RKO (cell line): ENCODE data around the gene SP100.

Source experiments
- DNase-seq: peaks from one replicate; pipeline ENCODE4 v3.0.0-alpha.2; 2016; ENCODE audit warnings: low spot score

Gene SP100

DNA sequence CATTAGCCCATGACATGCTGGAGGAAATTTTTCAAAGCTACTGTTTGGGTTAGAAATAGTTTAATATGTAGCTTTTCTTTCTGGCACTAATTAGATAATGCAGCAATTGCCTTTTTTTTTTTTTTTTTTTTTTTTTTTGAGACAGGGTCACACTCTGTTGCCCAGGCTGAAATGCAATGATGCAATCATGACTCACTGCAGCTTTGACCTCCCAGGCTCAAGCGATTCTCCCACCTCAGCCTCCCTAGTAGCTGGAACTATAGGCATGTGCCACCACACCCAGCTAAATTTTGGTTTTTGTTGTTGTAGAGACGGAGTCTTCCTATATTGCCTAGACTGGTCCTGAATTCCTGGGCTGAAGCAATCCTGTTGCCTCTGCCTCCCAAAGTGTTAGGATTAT lies 136.2 kb downstream of the SP100 start:
- DNase-seq, result no peak

DNA sequence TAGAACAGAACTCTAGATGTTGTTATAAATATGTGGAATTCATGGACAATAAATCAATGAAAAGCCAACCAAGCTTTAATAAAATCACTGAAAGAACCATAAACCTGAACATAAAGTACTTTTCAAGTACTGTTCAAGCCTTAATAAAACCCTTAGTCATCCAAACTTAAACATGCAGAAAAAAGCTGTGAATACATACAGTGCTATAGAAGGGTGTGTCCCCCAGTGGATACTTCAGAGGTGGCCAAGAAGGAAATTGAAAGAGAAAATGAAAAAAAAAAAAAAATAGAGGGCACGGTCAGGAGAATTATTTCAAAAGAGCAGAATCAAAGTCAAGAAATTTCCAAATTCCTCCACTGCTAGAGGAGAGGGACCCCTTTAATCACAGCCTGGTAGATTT lies 141.1 kb downstream of the SP100 start:
- no peak for DNase-seq

- peak; percentile 24 for DNase-seq
Observed at GRCh38 chr2:230564805-230565779, 149.1 kb downstream of the SP100 start.

DNA sequence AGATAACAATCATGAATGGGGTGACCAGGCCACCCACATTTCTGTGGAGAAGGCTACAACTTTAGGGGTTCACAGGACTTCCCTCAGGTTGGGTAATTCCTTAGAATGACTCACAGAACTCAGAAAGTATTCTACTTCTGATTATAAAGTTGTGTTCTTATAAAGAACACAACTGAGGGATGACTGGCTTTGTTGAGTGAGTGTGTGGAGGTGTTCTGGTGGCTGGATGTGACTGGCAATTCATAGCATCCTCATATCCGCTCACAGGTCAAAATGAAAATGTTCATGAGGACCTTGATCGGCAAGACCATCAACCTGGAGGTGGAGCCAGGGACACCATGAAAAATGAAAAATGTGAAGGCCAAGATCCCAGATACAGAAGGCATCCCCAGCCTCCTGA lies 153.3 kb downstream of the SP100 start:
- no peak for DNase-seq

DNA sequence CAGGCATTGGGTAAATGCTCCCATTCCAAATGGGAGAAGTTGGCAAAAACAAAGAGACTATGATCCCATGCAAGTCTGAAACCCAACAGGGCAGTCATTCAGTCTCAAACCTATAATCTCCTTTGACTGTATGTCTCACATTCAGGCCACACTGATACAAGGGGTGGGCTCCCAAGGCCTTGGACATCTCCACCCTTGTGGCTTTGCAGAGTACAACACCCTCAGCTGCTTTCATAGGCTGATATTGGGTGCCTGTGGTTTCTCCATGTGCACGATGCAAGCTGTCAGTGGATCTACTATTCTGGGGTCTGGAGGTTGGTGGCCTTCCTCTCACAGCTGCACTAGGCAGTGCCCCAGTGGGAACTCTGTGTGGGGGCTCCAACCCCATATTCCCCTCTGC lies 155.0 kb downstream of the SP100 start:
- no peak for DNase-seq

GRCh38 chr2:230575642-230576324 lies 159.8 kb downstream of the SP100 start:
- DNase-seq, result peak; percentile 7

DNA sequence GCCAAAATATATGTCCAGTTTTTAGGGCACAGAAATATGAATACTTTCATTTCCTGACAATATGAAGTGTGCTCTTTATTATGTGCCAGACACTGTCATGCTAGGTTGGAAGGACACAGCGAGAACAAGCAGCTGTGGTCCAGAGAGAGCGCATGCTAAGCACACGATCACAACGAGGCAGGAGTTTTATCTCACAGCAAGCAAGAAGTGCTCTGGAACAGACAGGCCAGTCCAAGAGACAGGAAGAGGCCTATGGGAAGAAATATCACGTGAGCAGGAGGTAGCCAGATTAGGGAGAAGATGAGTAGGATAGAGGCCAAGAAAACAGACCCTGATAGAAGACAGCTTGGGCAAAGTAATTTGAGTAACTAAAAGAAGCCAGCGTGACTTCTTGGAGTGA lies 161.1 kb downstream of the SP100 start:
- no peak for DNase-seq

DNA sequence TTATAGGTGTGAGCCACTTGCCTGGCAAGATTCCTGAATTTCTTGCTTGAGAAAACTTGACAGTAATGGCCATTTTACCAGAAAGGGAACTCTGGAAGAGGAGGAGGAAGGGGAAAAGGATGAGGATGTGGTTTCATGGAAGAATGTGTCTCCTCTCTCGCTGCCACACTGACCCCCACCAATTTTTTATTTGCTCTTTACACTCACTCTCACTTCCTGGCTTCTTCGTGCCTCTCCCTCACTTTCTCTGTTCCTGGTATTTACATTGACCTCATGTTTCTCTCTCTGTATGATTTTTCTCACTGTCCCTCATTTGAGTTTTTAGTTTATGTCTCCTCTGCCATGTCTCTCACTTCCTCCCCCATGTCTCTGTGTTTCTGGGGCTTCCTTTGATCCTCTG lies 162.1 kb downstream of the SP100 start:
- no peak for DNase-seq

GRCh38 chr2:230582851-230583283 lies 166.9 kb downstream of the SP100 start:
- DNase-seq, result no peak

GRCh38 chr2:230583581-230583980 lies 167.6 kb downstream of the SP100 start:
- DNase-seq, result no peak

GRCh38 chr2:230586328-230586982 lies 170.5 kb downstream of the SP100 start:
- no peak for DNase-seq

DNA sequence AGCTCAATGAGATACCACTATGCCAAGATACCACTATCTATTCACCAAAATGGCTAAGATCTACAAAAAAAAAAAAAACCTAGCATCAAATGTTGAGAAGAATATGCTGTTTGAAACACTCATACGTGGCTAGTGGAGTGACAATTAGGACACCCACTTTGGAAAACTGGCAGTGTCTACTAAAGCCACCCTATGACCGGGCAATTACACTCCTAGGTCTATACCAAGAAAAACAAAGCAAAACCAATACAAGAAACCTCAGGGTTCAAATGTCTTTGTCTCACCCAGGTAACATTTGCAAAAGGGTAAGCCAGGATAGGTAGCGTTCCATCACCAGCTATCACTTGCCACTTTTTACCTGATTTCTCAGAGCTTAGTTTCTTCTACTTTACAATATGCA lies 173.0 kb downstream of the SP100 start:
- DNase-seq, result no peak

DNA sequence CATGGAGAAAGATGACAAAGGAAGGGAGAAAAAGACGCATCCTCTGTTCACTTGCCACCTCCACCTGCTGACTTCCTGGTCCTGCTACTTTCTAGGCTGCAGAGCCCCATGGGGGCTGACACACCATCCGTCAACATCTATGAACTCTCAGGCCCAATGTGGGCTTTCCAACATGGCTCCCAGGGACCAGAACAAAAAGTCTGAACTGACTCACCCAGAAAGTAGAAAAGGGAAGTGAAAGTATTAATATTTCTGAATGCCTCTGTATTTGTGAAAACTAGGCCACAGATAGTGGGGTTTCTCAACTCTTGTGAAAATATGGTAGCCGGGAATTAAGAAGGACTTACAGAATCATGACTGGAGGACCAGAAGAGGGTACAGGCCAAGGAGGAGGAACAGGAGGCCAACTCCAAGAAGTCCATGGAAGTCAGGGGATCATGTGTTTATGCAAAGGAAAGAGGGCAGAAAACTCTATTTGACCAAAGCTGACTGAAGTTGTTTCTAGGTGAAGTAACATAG lies 173.6 kb downstream of the SP100 start:
- no peak for DNase-seq

DNA sequence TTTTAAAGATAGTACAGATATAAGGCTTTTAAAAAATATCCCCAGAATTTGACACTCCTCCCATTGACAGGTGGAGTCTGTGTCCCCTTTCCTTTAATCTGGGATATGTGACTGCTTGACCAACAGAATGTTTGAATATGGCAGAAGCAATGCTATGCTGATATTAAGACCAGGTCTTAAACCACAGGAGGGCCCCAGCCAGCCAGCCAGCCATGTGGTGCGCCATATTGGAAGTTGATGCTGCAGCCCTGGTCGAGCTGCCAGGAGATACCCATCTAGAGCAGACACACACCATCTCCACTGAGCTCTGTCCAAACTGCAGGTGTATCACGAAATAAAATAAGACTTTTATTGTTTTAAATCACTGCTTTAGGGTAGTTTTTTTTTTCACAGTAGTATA lies 174.3 kb downstream of the SP100 start:
- no peak for DNase-seq

GRCh38 chr2:230591850-230592249 lies 175.8 kb downstream of the SP100 start:
- DNase-seq, result no peak

DNA sequence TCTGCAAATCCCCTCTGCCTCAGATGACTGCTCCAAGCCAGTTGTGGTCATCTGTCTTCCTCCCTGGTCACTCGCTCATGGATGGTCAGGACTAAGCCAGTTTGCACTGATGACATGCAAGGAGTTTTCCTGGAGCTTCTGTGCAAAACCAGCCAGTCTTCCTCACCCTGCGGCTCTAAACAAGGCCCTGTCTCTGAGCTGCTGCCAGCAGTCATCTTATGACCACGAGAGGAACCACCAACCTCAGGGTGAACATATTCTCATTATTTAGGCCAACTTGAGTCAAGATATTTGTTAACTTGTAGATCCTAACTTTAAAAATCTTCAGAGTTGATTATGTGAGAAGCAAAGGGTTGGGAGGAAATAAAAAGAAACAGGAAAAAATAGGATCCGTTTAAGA lies 176.8 kb downstream of the SP100 start:
- no peak for DNase-seq
